OCI-LY7 (cell line): ENCODE results near the gene TNFAIP3. TPM values are rescaled to one million over a fixed set of nuclear protein-coding genes. Genes with fewer than 3 reads are reported as not detected.

Experiments
- BruUV-seq: library from RNA; stranded (reverse); fragments of 400-500 nt; replicated peaks from 2 replicates; lab custom pipeline; 2021; lab: Mats Ljungman, UMichigan
- CTCF ChIA-PET: fragments of 300-600 bp; sonication (Branson Sonifier 250); formaldehyde crosslinking; loops from one replicate; lab custom pipeline; 2022; ENCODE audit warnings: antibody characterized with exemption; ENCODE audit not compliant: unreplicated experiment; lab: Charles Lee
- POLR2A ChIA-PET: fragments of 300-600 bp; sonication (Branson Sonifier 250); formaldehyde crosslinking; loops from one replicate; lab custom pipeline; 2022; ENCODE audit warnings: antibody characterized with exemption; lab: Charles Lee
- DNase-seq: peaks from one replicate; pipeline ENCODE4 v3.0.0-alpha.2; 2015; ENCODE audit warnings: low spot score
- H2AFZ ChIP-seq: fragments of 200-600 bp; sonication (generic), shearing (Covaris generic); 2 replicates; pipeline ENCODE4 v1.6.1; 2014; ENCODE audit warnings: mild to moderate bottlenecking, antibody characterized with exemption, low read length, moderate library complexity
- H3K27ac ChIP-seq: fragments of 200-600 bp; sonication (generic); 2 replicates; pipeline ENCODE4 v1.5.1; 2014; ENCODE audit warnings: mixed run types, low read depth, mild to moderate bottlenecking, moderate library complexity, low read length, inconsistent platforms; ENCODE audit not compliant: poor library complexity, severe bottlenecking
- H3K36me3 ChIP-seq: fragments of 200-600 bp; sonication (generic); 2 replicates; pipeline ENCODE4 v1.6.1; 2014; ENCODE audit warnings: mild to moderate bottlenecking, antibody characterized with exemption, low read length, moderate library complexity, mixed read lengths; ENCODE audit not compliant: insufficient read depth
- H3K4me1 ChIP-seq: fragments of 200-600 bp; sonication (generic); 2 replicates; pipeline ENCODE4 v1.5.1; 2014; ENCODE audit warnings: mild to moderate bottlenecking, low read length; ENCODE audit not compliant: insufficient read depth, poor library complexity, severe bottlenecking
- H3K4me2 ChIP-seq: fragments of 200-600 bp; sonication (generic); 2 replicates; pipeline ENCODE4 v1.6.1; 2014; ENCODE audit warnings: mild to moderate bottlenecking, low read length
- H3K4me3 ChIP-seq: fragments of 200-600 bp; sonication (generic); 2 replicates; pipeline ENCODE4 v1.5.1; 2014; ENCODE audit warnings: mild to moderate bottlenecking, low read depth, low read length; ENCODE audit not compliant: poor library complexity, severe bottlenecking
- H3K79me2 ChIP-seq: fragments of 200-600 bp; sonication (generic); 2 replicates; pipeline ENCODE4 v1.6.1; 2016; ENCODE audit warnings: low read depth, mild to moderate bottlenecking, low read length, moderate library complexity, mixed read lengths; ENCODE audit not compliant: insufficient read depth
- H3K9me2 ChIP-seq: fragments of 200-600 bp; sonication (generic); 2 replicates; pipeline ENCODE4 v1.6.1; 2016; ENCODE audit warnings: mild to moderate bottlenecking, low read length, mixed read lengths; ENCODE audit not compliant: insufficient read depth
- H3K9me3 ChIP-seq: fragments of 200-600 bp; sonication (generic); 2 replicates; pipeline ENCODE4 v1.6.1; 2014; ENCODE audit warnings: mild to moderate bottlenecking, mixed run types, low read length, mixed read lengths
- H4K20me1 ChIP-seq: fragments of 200-600 bp; sonication (generic); 2 replicates; pipeline ENCODE4 v1.6.1; 2014; ENCODE audit warnings: mild to moderate bottlenecking, antibody characterized with exemption, low read length, moderate library complexity, mixed read lengths; ENCODE audit not compliant: insufficient read depth
- CTCF ChIP-seq: fragments of 200-600 bp; sonication (generic); conservative IDR thresholded peaks from 2 replicates; pipeline ENCODE4 v1.5.1; 2014; ENCODE audit warnings: mild to moderate bottlenecking, antibody characterized with exemption, low read length, moderate library complexity, mixed read lengths
- EZH2phosphoT487 ChIP-seq: fragments of 200-600 bp; sonication (generic); IDR thresholded peaks from 2 replicates; pipeline ENCODE4 v1.6.1; 2018; ENCODE audit warnings: low read depth, borderline replicate concordance, mild to moderate bottlenecking, mixed run types, antibody characterized with exemption, low read length, moderate library complexity, mixed read lengths
- intact Hi-C: fragments of 100-400 bp; cut with micrococcal nuclease; formaldehyde crosslinking; loops from one replicate; pipeline ENCODE4 v1.10.0; 2022; ENCODE audit not compliant: unreplicated experiment
- total RNA-seq, 2 experiments: library from RNA; depleted of rRNA in 1 of 2; stranded (reverse); fragments of >200 nt in 1 of 2; shearing (Covaris generic) in 1 of 2; gene quantifications; 2 replicates each; pipeline ENCODE4 v1.2.3, GENCODE V29; 2014 to 2022

TNFAIP3 gene
- total RNA-seq, 2 experiments from 2014 or later: 8.8 to 28.3 TPM

DNA sequence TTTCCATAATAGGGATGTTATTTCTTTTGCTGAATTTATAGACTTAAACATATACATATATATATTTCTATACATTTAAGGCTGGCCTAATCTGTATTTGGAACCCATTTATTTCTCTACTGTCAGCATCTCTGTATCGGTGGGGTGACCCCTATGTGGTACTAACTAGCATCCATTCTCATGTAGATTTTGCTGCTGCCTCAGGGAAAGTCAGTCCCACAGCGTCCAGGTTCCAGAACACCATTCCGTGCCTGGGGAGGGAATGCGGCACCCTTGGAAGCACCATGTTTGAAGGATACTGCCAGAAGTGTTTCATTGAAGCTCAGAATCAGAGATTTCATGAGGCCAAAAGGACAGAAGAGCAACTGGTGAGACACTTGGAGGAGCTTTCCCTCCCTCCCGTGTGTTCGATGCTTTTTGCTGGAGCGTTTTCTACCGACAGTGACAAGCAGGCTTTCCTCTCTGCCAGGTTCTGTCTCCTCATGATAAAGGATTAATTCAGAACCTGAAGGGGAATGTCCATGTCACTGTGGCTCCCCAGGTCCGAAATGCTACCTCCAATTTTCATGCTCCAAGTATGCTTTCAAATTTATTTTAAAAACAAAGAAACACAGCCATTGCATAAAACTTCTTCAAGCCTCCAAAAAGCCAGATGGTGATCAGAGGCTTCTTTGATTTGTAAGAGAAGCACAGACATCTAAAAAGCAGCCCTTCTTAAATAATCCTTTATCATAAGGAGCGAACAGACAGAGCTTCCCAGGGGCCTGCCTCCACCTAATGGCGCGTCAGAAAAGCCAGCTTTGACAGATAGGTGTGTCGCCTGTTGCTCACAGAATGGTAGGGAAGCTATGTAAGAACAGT lies 13.1 kb downstream of the TNFAIP3 start:
- intact Hi-C loops: no loop called here
- Histone ChIP-seq H3K4me1 (peaks cover 6% of the 10 kb centered on the region), H2AFZ (no peak overlapping the region), H3K9me2 (no peaks in the 10 kb centered on the region), H3K27ac (no peak overlapping the region), H3K79me2 (no peaks in the 10 kb centered on the region), H3K9me3 (no peaks in the 10 kb centered on the region), H3K4me3 (no peak overlapping the region), H4K20me1 (no peaks in the 10 kb centered on the region), H3K36me3 (peaks cover 83% of the 10 kb centered on the region), H3K4me2 (no peak overlapping the region)
- ChIA-PET POLR2A (interaction anchor here (2.1 to 2.9 kb wide), 2 partner anchors 8 to 10 kb away, joined by 4 to 11 read pairs; no protein-coding TSS in a partner anchor), CTCF (no interaction called here)
- DNase-seq: no peak
- BruUV-seq: no TSS peak
- no peak for TF ChIP-seq CTCF
- TF ChIP-seq EZH2phosphoT487: no peak

DNA sequence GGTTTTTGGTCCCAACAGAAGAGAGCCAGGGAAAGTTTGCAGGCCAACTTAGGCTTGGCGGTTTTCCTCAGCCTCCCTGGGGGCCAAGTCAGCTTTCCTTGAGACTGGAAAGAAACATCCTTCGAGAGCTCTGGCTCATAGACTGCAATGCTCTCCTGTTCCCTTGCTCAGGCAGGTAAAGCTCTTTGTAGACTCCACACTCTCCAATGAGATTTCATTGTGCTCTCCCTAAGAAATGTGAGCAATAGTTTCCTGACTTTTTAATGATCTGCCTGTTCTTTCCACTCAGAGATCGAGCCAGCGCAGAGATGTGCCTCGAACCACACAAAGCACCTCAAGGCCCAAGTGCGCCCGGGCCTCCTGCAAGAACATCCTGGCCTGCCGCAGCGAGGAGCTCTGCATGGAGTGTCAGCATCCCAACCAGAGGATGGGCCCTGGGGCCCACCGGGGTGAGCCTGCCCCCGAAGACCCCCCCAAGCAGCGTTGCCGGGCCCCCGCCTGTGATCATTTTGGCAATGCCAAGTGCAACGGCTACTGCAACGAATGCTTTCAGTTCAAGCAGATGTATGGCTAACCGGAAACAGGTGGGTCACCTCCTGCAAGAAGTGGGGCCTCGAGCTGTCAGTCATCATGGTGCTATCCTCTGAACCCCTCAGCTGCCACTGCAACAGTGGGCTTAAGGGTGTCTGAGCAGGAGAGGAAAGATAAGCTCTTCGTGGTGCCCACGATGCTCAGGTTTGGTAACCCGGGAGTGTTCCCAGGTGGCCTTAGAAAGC lies 13.9 kb downstream of the TNFAIP3 start:
- Histone ChIP-seq H3K4me2 (no peak overlapping the region), H2AFZ (no peak overlapping the region), H3K9me2 (no peaks in the 10 kb centered on the region), H3K36me3 (peaks cover 75% of the 10 kb centered on the region), H3K9me3 (no peaks in the 10 kb centered on the region), H3K27ac (no peak overlapping the region), H3K4me3 (no peak overlapping the region), H3K79me2 (no peaks in the 10 kb centered on the region), H3K4me1 (peaks cover 6% of the 10 kb centered on the region), H4K20me1 (no peaks in the 10 kb centered on the region)
- intact Hi-C loops: no loop called here
- ChIA-PET POLR2A (interaction anchor here (0.6 to 2.9 kb wide), 4 partner anchors 8 to 19 kb away, joined by 3 to 11 read pairs (median 4); no protein-coding TSS in a partner anchor), CTCF (no interaction called here)
- BruUV-seq: no TSS peak
- TF ChIP-seq EZH2phosphoT487: no peak
- DNase-seq: no peak

DNA sequence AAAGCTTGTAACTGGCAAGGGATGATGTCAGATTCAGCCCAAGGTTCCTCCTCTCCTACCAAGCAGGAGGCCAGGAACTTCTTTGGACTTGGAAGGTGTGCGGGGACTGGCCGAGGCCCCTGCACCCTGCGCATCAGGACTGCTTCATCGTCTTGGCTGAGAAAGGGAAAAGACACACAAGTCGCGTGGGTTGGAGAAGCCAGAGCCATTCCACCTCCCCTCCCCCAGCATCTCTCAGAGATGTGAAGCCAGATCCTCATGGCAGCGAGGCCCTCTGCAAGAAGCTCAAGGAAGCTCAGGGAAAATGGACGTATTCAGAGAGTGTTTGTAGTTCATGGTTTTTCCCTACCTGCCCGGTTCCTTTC lies 14.4 kb downstream of the TNFAIP3 start:
- Histone ChIP-seq H3K9me2 (no peaks in the 10 kb centered on the region), H3K79me2 (no peaks in the 10 kb centered on the region), H3K36me3 (peaks cover 69% of the 10 kb centered on the region), H4K20me1 (no peaks in the 10 kb centered on the region), H3K27ac (no peak overlapping the region), H3K4me1 (peaks cover 6% of the 10 kb centered on the region), H3K9me3 (no peaks in the 10 kb centered on the region), H2AFZ (no peak overlapping the region), H3K4me3 (no peak overlapping the region), H3K4me2 (no peak overlapping the region)
- POLR2A ChIA-PET: interaction anchor here (0.6 to 2.9 kb wide), 10 partner anchors 9 to 237 kb away, joined by 3 to 11 read pairs (median 3); no protein-coding TSS in a partner anchor
- no TSS peak for BruUV-seq
- intact Hi-C loops: no loop called here
- no peak for TF ChIP-seq CTCF
- TF ChIP-seq EZH2phosphoT487: no peak
- DNase-seq: no peak
- CTCF ChIA-PET: no interaction called here
